Activated naive CD4-positive, alpha-beta T cell treated with anti-CD3 and anti-CD28 coated beads, Interleukin-2, amount 50 U/mL, for 72 hours (primary cell): ENCODE data around the gene SNRPD3. TPM values are rescaled to one million over a fixed set of nuclear protein-coding genes. Genes with fewer than 3 reads are reported as not detected.
"Not testable (repeated sequence)": the region's sequence is repeated elsewhere in the genome, so short reads cannot be mapped to it uniquely, and the experiment has no call there.

Source experiments
- ATAC-seq, 2 donors: fragments of 150-1000 bp; cut with Tn5 transposase; 2 replicates each; pipeline ENCODE4 v1.10.0; 2021; ENCODE audit warnings: mild to moderate bottlenecking in 2 of 2, moderate library complexity in 2 of 2
- DNase-seq, 2 donors: peaks; one replicate each; pipeline ENCODE4 v3.0.0; 2021 to 2022; ENCODE audit warnings: low spot score in 2 of 2
- H3K27ac Mint-ChIP-seq, 2 donors: one replicate each; pipeline ENCODE4 v1.8.0; 2022; ENCODE audit warnings: mild to moderate bottlenecking in 2 of 2, mixed read lengths in 2 of 2
- H3K36me3 Mint-ChIP-seq, 2 donors: one replicate each; pipeline ENCODE4 v1.8.0; 2022; ENCODE audit warnings: mixed read lengths in 2 of 2
- H3K9me3 Mint-ChIP-seq, 2 donors: one replicate each; pipeline ENCODE4 v1.8.0; 2022; ENCODE audit warnings: mixed read lengths in 2 of 2
- total RNA-seq, 2 donors: library from RNA; stranded (reverse); gene quantifications; one replicate each; pipeline ENCODE4 v1.2.3, GENCODE V29; 2022

The SNRPD3 gene
- total RNA-seq, 2 donors from 2014 or later, result 115 to 138 TPM

DNA sequence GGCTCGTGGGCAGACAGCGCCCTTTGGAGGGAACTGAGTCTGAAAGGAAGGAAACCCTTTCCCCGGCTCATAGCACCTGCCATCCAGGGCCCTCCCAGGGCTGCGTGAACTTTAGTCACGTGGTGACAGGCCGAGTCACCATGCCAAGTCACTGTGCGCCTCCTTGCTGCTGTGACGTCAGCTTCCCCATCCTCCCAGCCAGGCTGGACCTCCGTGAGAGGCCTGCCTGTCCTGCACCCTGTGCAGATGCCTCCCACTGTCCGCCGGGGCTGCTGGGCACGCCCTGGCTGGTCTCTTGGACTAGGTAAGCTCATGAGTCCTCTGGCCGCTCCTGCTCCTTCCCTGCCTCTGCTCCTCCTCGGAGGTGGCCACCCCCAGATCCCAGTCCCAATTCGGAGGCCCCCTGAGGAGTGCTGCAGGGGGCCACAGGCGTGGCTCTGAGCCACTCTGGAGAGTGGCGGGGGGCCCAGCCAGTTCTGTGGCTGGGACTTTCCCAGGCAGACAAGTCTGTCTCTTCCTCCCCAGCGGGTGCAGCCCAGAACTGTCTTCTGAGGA is 51.7 kb downstream of the SNRPD3 start:
- not testable (repeated sequence) for H3K9me3 Mint-ChIP-seq, H3K36me3 Mint-ChIP-seq
- ATAC-seq, result peak; percentile 66 to 89
- H3K27ac Mint-ChIP-seq, result peak overlapping the region; percentile 93 to 95
- DNase-seq, result peak; percentile 44 to 80

DNA sequence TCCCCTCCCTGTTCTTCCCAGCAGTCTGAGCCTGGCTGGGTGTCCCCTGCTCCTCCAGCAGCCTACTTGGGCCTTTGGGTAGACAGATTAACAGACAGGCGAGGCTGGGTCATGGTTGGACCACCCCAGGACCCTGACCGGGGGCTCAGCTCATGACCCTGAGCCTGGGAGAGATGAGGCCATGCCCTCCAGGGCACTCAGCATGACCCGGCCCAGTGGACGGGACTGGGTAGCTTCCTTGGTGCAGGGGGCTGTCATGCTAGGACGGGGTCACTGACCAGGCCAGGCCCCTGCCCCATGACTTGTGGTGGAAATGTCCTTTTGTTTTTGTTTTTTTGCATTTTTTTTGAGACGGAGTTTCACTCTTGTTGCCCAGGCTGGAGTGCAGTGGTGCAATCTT is 52.5 kb downstream of the SNRPD3 start:
- ATAC-seq, DNase-seq, H3K9me3 Mint-ChIP-seq, H3K36me3 Mint-ChIP-seq: not testable (repeated sequence)
- peak overlapping the region; percentile 93 to 95 for H3K27ac Mint-ChIP-seq

DNA sequence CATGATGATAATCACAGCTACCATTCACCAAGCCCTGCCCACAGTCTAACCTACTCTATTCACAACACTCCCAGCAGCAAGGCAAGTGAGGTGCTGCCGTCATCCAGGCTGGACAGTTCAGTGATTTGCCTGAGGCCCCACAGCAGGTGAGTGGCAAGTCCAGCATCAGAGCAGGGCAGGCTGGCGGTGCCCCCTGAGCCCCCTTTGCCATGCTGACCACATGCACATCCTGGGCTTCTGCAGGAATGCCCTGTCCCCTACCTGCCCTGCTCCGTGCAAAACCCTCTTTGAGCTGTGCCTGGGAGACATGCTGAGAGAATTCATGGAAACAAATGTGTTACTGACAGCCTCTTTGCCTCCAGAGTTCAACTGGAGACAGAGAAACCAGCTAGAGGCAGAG is 54.1 kb downstream of the SNRPD3 start:
- not testable (repeated sequence) for H3K9me3 Mint-ChIP-seq, H3K27ac Mint-ChIP-seq, ATAC-seq, H3K36me3 Mint-ChIP-seq, DNase-seq

DNA sequence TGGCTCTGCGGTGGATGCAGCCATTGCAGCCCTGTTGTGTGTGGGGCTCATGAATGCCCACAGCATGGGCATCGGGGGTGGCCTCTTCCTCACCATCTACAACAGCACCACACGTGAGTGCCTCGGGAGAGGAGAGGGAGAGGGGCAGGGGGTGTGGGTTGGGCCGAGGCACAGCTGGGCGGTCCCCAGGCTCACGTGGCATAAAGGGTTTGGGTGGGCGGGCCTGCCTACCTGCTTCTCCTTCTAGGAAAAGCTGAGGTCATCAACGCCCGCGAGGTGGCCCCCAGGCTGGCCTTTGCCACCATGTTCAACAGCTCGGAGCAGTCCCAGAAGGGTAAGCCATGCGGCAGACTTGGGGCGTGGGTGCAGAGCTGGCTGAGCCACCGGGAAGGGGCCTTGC is 59.0 kb downstream of the SNRPD3 start:
- not testable (repeated sequence) for ATAC-seq, H3K27ac Mint-ChIP-seq, DNase-seq, H3K36me3 Mint-ChIP-seq, H3K9me3 Mint-ChIP-seq

DNA sequence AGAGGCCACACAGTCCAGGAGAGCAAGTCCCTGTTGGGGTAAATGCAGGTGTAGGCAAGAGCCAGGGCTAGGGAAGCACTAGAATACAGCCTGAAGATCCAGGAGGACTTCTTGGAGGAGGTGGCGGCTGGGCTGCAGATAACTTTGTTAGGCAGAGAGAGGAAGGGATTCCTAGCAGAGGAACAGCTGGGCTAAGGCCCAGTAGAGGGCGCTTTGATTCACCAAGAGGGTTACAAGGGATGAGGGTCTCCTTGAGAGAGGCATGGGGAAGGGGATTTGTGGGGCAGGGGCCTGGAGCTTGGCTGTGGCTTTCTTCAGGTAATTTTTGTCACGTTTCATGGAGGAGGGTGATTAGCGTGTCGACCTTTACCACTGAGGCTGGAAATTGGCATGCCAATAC is 65.4 kb downstream of the SNRPD3 start:
- H3K27ac Mint-ChIP-seq, H3K36me3 Mint-ChIP-seq, ATAC-seq, DNase-seq, H3K9me3 Mint-ChIP-seq: not testable (repeated sequence)

DNA sequence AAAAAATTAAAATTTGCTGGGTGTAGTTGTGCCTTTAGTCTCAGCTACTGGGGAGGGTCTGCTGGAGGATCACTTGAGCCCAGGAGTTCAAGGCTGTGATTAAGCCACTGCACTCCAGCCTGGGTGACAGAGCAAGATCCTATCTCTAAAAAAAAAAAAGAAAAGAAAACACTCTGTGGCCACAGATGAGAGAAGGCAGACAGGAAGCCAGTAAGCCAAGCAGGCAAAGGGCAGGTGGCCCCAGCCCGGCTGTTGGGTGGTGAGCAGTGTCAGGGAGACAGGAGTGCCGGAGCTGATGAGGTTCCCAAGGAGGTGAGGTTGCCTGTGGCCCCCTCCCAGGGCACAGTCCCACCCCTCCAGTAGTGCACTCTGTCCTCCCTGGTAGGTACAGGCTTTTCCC is 66.8 kb downstream of the SNRPD3 start:
- not testable (repeated sequence) for H3K27ac Mint-ChIP-seq, ATAC-seq, DNase-seq, H3K36me3 Mint-ChIP-seq, H3K9me3 Mint-ChIP-seq

Other genes starting within 250 kb of the SNRPD3 start
- gene ADORA2A, start 128.4 kb upstream of the SNRPD3 start, total RNA-seq, result 10 to 100 TPM; 33.8 to 34.4 TPM
- under 1 TPM; 0.23 to 0.57 TPM for gene UPB1, start 60.7 kb upstream of the SNRPD3 start, total RNA-seq
- 100 to 1,000 TPM; 106 to 137 TPM for gene GUCD1, start 861 bp upstream of the SNRPD3 start, total RNA-seq
- 1 to 10 TPM in 1 of 2 donors, under 1 TPM in 1; 0.91 to 1.1 TPM for gene LRRC75B, start 37.1 kb downstream of the SNRPD3 start, total RNA-seq
- gene GGT1, start 47.2 kb downstream of the SNRPD3 start, total RNA-seq, result 10 to 100 TPM; 31.3 to 48.4 TPM
- not detected for gene PIWIL3, start 218.7 kb downstream of the SNRPD3 start, total RNA-seq